Tibial nerve (tissue), 4 donors: ENCODE results near the gene KCNA2. TPM values are rescaled to one million over a fixed set of nuclear protein-coding genes. Genes with fewer than 3 reads are reported as not detected.

ENCODE experiments used
- DNase-seq, 2 donors: peaks; one replicate each; pipeline ENCODE4 v3.0.0-alpha.2; 2019; ENCODE audit warnings: low spot score in 2 of 2
- H3K27ac ChIP-seq, 4 donors: fragments of 200-600 bp; sonication (generic) in 3 of 4; one replicate each; pipeline ENCODE4 v1.5.1; 2017 to 2019; ENCODE audit warnings: mild to moderate bottlenecking in 1 of 4
- H3K27me3 ChIP-seq, 2 donors: fragments of 200-600 bp; sonication (generic) in 1 of 2; one replicate each; pipeline versions ENCODE4 v1.5.1 to v1.6.0; 2017 to 2019
- H3K36me3 ChIP-seq, 3 donors: fragments of 200-600 bp; sonication (generic); one replicate each; pipeline ENCODE4 v1.5.1; 2018 to 2019
- H3K4me1 ChIP-seq, 4 donors: fragments of 200-600 bp; sonication (generic) in 3 of 4; one replicate each; pipeline ENCODE4 v1.5.1; 2017 to 2019
- H3K4me3 ChIP-seq, 4 donors: fragments of 200-600 bp; sonication (generic) in 3 of 4; one replicate each; pipeline ENCODE4 v1.5.1; 2017 to 2019; ENCODE audit warnings: mild to moderate bottlenecking in 1 of 4, moderate library complexity in 1 of 4
- H3K9me3 ChIP-seq, 4 donors: fragments of 200-600 bp; sonication (generic) in 3 of 4; one replicate each; pipeline ENCODE4 v1.5.1; 2017 to 2019
- CTCF ChIP-seq, 5 experiments: fragments of 200-600 bp in 3 of 5; fragments of 450-650 bp in 2 of 5; sonication (generic) in 3 of 5; IDR thresholded peaks; one replicate each; pipeline ENCODE4 v1.5.1; 2016 to 2019; ENCODE audit warnings: antibody characterized with exemption in 5 of 5, mild to moderate bottlenecking in 3 of 5, moderate library complexity in 2 of 5
- EP300 ChIP-seq, 2 donors: sonication (generic); formaldehyde crosslinking; IDR thresholded peaks; one replicate each; pipeline ENCODE4 v1.6.1; 2017; ENCODE audit warnings: antibody characterized with exemption in 2 of 2, mild to moderate bottlenecking in 1 of 2
- POLR2A ChIP-seq, 2 donors: fragments of 450-650 bp; IDR thresholded peaks; one replicate each; pipeline ENCODE4 v1.6.1; 2017; ENCODE audit warnings: antibody characterized with exemption in 2 of 2, mild to moderate bottlenecking in 2 of 2, moderate library complexity in 2 of 2
- WGBS, 2 donors: methylation state at CpG; one replicate each; pipeline ENCODE4 v1.1.5; 2018; 5-methylcytosine and 5-hydroxymethylcytosine counted together
- total RNA-seq, 4 donors: library from RNA; depleted of rRNA; stranded (reverse); fragments of >200 nt; gene quantifications; one replicate each; pipeline ENCODE4 v1.1.0, GENCODE V29; 2016

KCNA2 gene
- total RNA-seq, 4 donors from 2014 or later: 10.2 to 22.0 (median 16.5) TPM

DNA sequence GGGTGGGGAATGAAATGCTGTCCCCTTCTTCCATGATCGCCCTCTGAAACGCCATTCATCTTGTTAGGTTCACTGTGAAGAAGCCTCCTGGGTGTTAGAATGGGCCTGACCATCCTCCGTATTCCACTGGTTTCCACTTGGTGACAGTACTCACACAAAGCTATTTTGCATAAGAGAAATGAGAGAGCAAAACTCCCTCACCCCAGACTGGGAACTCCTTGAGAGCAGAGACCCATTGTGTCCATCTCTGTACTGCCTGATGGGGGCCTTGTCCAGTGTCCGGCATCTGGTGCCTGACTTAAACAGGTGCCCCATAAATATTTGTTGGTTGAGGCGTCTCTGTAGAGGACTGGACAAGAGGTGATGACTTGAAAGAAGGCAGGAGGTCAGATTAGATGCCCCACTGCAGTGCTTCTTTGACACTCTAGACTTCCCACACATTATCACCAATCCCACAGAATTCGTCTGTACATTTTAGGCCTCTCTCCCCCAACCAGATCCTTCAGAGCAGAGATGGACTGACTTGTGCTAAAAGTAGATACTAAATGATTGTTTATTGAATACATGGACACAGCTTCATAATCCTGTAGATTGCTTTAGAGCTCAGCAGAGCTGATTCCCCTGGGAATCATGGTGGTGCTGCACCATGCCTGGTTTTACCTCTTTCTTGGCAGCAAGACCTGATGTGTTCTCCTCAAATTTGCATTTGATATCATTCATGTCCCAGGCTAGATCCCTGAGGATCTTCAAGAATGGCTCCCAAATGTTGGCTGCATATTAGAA is 22.4 kb upstream of the KCNA2 start:
- H3K4me3 ChIP-seq: no peak overlapping the region
- WGBS, 2 donors: 71 to 80% methylated on average over 6 of the region's 6 CpGs
- no peaks in the 10 kb centered on the region for H3K36me3 ChIP-seq
- H3K27me3 ChIP-seq: no peaks in the 10 kb centered on the region
- DNase-seq: no peak
- peaks cover 0 to 9% (median 0%) of the 10 kb centered on the region in 4 donors for H3K4me1 ChIP-seq
- no peak for TF ChIP-seq POLR2A (IDR thresholded peaks at IDR 0.05)
- no peaks in the 10 kb centered on the region for H3K9me3 ChIP-seq
- no peak overlapping the region for H3K27ac ChIP-seq

DNA sequence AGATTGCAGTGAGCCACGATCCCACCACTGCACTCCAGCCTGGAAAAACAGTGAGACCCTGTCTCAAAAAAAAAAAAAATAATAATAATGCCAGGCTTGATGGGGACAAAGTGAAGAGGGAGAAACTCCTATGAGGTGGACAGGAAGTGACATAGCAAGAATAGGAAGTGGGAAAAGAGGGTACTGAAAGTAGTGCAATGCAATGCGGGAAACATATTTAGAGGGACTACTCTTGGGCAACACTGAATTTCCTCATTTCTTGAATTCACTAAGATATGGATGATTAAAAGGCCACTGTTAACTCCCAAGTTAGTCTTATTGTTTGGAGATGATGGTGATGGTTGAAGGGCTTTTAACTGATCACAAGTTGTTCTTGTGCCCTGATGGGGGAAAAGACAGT is 21.6 kb upstream of the KCNA2 start:
- Histone ChIP-seq H3K4me3 (no peak overlapping the region), H3K27me3 (no peaks in the 10 kb centered on the region), H3K4me1 (peaks cover 0 to 9% (median 0%) of the 10 kb centered on the region in 4 donors), H3K9me3 (no peaks in the 10 kb centered on the region), H3K36me3 (no peaks in the 10 kb centered on the region), H3K27ac (no peak overlapping the region)
- TF ChIP-seq EP300 (IDR thresholded peaks at IDR 0.05): peak in 1 of 2 donors; percentile 49
- no peak for TF ChIP-seq CTCF (IDR thresholded peaks at IDR 0.05)
- no peak for DNase-seq
- 83 to 87% methylated on average over 2 of the region's 2 CpGs for WGBS, 2 donors

DNA sequence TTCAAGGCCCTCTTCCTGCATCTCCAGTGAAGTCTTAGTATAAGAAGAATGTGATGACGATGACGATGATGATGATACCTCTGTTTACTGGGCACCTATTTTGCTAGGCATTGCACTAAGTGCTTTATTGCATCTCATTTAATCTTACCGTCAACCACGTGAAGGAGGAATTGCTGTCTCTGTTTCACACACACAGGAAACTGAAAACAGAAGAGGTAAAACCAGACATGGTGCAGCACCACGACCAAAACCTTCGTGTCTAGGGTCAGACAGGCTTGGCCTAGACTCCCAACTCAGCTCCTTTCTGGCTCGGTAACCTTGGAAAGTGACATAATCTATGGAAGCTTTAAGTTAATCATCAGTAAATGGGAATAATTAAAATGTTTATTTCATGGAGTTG is 20.7 kb upstream of the KCNA2 start:
- WGBS, 2 donors: 71 to 72% methylated on average over 7 of the region's 7 CpGs

DNA sequence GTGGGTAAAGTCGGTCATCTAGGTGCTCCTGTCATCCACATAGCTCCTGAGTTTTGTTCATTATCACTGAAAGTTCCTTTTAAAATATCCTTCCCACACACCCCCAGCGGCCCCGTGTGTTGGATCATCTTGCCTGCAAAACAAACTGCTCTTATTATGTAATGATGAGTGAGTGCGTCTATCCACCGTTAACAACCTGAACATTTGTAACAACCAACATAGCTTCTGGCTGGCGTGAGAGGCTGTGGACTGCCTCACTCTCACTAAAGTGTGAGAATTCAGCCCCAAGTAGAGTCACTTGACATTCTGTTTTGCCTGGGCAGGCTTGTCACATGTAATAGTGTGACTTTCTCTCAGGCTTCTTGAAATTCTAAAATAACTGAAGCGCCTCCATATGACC is 14.5 kb upstream of the KCNA2 start:
- H3K9me3 ChIP-seq: no peaks in the 10 kb centered on the region
- no peak overlapping the region for H3K27ac ChIP-seq
- no peak for DNase-seq
- no peak overlapping the region for H3K4me3 ChIP-seq
- TF ChIP-seq POLR2A (IDR thresholded peaks at IDR 0.05) (no peak), CTCF (IDR thresholded peaks at IDR 0.05) (no peak)
- 65 to 81% methylated on average over 7 of the region's 7 CpGs for WGBS, 2 donors
- no peaks in the 10 kb centered on the region for H3K36me3 ChIP-seq
- peaks cover 0 to 20% of the 10 kb centered on the region in 2 donors for H3K27me3 ChIP-seq
- H3K4me1 ChIP-seq: peaks cover 0 to 11% (median 4%) of the 10 kb centered on the region in 4 donors

More for the DNA sequence above, 20.7 kb upstream of the KCNA2 start:
- TF ChIP-seq POLR2A (IDR thresholded peaks at IDR 0.05) (no peak), EP300 (IDR thresholded peaks at IDR 0.05) (no peak), CTCF (IDR thresholded peaks at IDR 0.05) (no peak)
- DNase-seq: no peak
- Histone ChIP-seq H3K9me3 (no peaks in the 10 kb centered on the region), H3K27me3 (no peaks in the 10 kb centered on the region), H3K4me3 (no peak overlapping the region), H3K36me3 (no peaks in the 10 kb centered on the region), H3K27ac (no peak overlapping the region), H3K4me1 (peaks cover 0 to 4% (median 0%) of the 10 kb centered on the region in 4 donors)

- peaks cover 0 to 20% of the 10 kb centered on the region in 2 donors for H3K27me3 ChIP-seq
- DNase-seq: no peak
- H3K9me3 ChIP-seq: no peaks in the 10 kb centered on the region
These were observed 14.1 kb upstream of the KCNA2 start for GRCh38 chr1:110620250-110620615.

More at GRCh38 chr1:110620250-110620615, 14.1 kb upstream of the KCNA2 start:
- 67 to 72% methylated on average over 8 of the region's 8 CpGs for WGBS, 2 donors
- TF ChIP-seq POLR2A (IDR thresholded peaks at IDR 0.05) (no peak), CTCF (IDR thresholded peaks at IDR 0.05) (no peak), EP300 (IDR thresholded peaks at IDR 0.05) (no peak)
- H3K4me3 ChIP-seq: no peak overlapping the region
- peaks cover 0 to 13% (median 4%) of the 10 kb centered on the region in 4 donors for H3K4me1 ChIP-seq
- H3K36me3 ChIP-seq: no peaks in the 10 kb centered on the region
- no peak overlapping the region for H3K27ac ChIP-seq
